ENCODE measurements around the gene RGS19. TPM values are rescaled to one million over a fixed set of nuclear protein-coding genes. Genes with fewer than 3 reads are reported as not detected.
A peak's percentile ranks its signal among the peaks of the same experiment; 100 is the strongest.

RGS19 gene
- total RNA-seq, 1 donor from 2014 or later = 53.4 TPM

GRCh38 chr20:64082126-64082731 is 2.9 kb upstream of the RGS19 start:
- no peak for TF ChIP-seq CTCF (IDR thresholded peaks at IDR 0.05)
- peaks cover 52% of the 10 kb centered on the region for H3K4me1 Mint-ChIP-seq
- DNase-seq (no peak), ATAC-seq (ENCODE audit: low read depth) (no peak)
- H3K27ac Mint-ChIP-seq = peak overlapping the region; percentile 41
- ChIA-PET POLR2A (no interaction called here), CTCF (interaction anchor here (1.3 to 7.5 kb wide), 3 partner anchors 39 to 108 kb away, joined by 3 to 80 read pairs (median 9); no protein-coding TSS in a partner anchor)
- no peaks in the 10 kb centered on the region for H3K9me3 Mint-ChIP-seq
- peaks cover 4% of the 10 kb centered on the region for H3K36me3 Mint-ChIP-seq (ENCODE audit: low read depth)
- peak overlapping the region; percentile 50 for H3K4me3 Mint-ChIP-seq
- H3K27me3 Mint-ChIP-seq = peaks cover 4% of the 10 kb centered on the region
- intact Hi-C loops (cut with micrococcal nuclease) = no loop called here

GRCh38 chr20:64081624-64081964 is 2.3 kb upstream of the RGS19 start:
- H3K9me3 Mint-ChIP-seq = no peaks in the 10 kb centered on the region
- no peak for DNase-seq
- H3K36me3 Mint-ChIP-seq (ENCODE audit: low read depth) = peaks cover 4% of the 10 kb centered on the region
- ChIA-PET CTCF (interaction anchor here (1.3 to 7.5 kb wide), 3 partner anchors 20 to 107 kb away, joined by 3 to 80 read pairs (median 5); no protein-coding TSS in a partner anchor), POLR2A (interaction anchor here (3.1 to 8.1 kb wide), 2 partner anchors 15 to 18 kb away, joined by 27 to 77 read pairs; no protein-coding TSS in a partner anchor)
- H3K27ac Mint-ChIP-seq = no peak overlapping the region
- peak overlapping the region; percentile 50 for H3K4me3 Mint-ChIP-seq
- no peak for ATAC-seq (ENCODE audit: low read depth)
- peaks cover 4% of the 10 kb centered on the region for H3K27me3 Mint-ChIP-seq
- TF ChIP-seq CTCF (IDR thresholded peaks at IDR 0.05) = no peak
- intact Hi-C loops (cut with micrococcal nuclease) = no loop called here
- peaks cover 56% of the 10 kb centered on the region for H3K4me1 Mint-ChIP-seq

DNA sequence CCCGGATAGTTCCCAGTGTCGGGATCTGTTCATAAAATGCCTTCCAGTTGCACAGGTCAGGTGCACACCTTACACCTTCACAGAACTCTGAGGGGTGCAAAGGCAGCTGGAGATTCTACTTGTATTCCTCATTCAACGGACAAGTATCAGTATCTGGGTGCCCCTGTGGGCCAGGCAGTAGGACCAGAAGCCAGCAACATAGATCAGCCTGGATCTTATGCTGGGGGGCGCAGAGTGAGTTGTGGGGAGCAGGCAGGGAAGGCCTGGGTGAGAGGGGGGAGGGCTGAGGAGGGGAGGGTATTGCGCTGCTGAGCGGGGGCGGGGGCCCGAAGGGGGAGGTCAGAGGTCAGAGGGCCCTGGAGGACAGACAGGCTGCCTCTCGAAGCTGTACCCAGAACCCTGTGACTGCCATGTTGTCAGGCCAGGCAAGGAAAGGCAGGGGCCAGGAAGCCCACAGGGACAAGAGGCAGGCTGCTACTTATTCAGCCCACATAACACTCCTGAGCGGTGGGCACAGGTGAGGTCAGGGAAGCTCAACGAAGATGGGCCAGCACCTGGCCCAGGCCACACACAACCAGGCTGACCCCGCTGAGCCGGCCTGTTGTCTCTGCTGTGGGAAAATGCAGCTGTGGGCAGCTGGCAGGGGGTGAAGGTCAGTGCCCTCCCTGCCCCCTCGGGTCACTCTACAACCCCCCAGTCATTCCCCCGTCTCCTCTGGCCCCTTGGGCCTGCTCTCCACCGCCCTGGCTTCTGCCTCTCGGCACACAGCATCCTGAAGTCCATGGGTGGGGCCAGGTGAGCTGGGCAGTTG is 1.7 kb upstream of the RGS19 start:
- POLR2A ChIA-PET = interaction anchor here (1.1 to 8.1 kb wide), 8 partner anchors 15 to 100 kb away, joined by 3 to 77 read pairs (median 9); partner anchors contain the start of genes NPBWR2 and TCEA2

GRCh38 chr20:64080013-64080812 is 895 bp upstream of the RGS19 start, which contains the start of gene OPRL1:
Gene OPRL1, plus strand, starts transcription at chr20:64080082. Its CDS starts 12,639 bp downstream, at chr20:64092721.
- peak; percentile 0 for ATAC-seq (ENCODE audit: low read depth)
- Mint-ChIP-seq H3K4me1 (peaks cover 68% of the 10 kb centered on the region), H3K27ac (peak within 1 kb of the TSS; percentile 89), H3K27me3 (peaks cover 4% of the 10 kb centered on the region), H3K4me3 (peak within 1 kb of the TSS; percentile 87), H3K36me3 (ENCODE audit: low read depth) (peaks cover 13% of the 10 kb centered on the region), H3K9me3 (no peaks in the 10 kb centered on the region)
- intact Hi-C loops (cut with micrococcal nuclease) = no loop called here
- ChIA-PET POLR2A (interaction anchor here (0.7 to 8.1 kb wide), 17 partner anchors 13 to 559 kb away, joined by 3 to 77 read pairs (median 6); partner anchors contain the start of genes NPBWR2, PPDPF, PRPF6 and SAMD10), CTCF (interaction anchor here (0.8 to 7.5 kb wide), 3 partner anchors 22 to 107 kb away, joined by 3 to 80 read pairs (median 5); no protein-coding TSS in a partner anchor)
- DNase-seq = no peak
- TF ChIP-seq CTCF (IDR thresholded peaks at IDR 0.05) = no peak

More for the DNA sequence above, 1.7 kb upstream of the RGS19 start:
- Mint-ChIP-seq H3K36me3 (ENCODE audit: low read depth) (peaks cover 5% of the 10 kb centered on the region), H3K9me3 (no peaks in the 10 kb centered on the region), H3K27ac (peak overlapping the region; percentile 84), H3K27me3 (peaks cover 4% of the 10 kb centered on the region), H3K4me1 (peaks cover 62% of the 10 kb centered on the region), H3K4me3 (peak overlapping the region; percentile 81)
- no peak for ATAC-seq (ENCODE audit: low read depth)
- intact Hi-C loops (cut with micrococcal nuclease) = no loop called here
- DNase-seq = no peak
- CTCF ChIA-PET = interaction anchor here (1.3 to 7.5 kb wide), 3 partner anchors 21 to 107 kb away, joined by 3 to 80 read pairs (median 5); no protein-coding TSS in a partner anchor
- no peak for TF ChIP-seq CTCF (IDR thresholded peaks at IDR 0.05)
